Right lobe of liver (tissue), 4 donors: ENCODE results near the gene MACROD2.

Experiments
- CTCF ChIP-seq, 4 donors: fragments of 200-600 bp in 3 of 4; fragments of 450-650 bp in 1 of 4; IDR thresholded peaks; one replicate each; pipeline versions ENCODE4 v1.5.1 to v1.8.0; 2016 to 2022; ENCODE audit warnings: antibody characterized with exemption in 4 of 4, mild to moderate bottlenecking in 2 of 4
- POLR2A ChIP-seq: fragments of 450-650 bp; IDR thresholded peaks from one replicate; pipeline ENCODE4 v1.6.1; 2017; ENCODE audit warnings: antibody characterized with exemption, mild to moderate bottlenecking
- donor health status: DM: no; HTN: no; CAD: no.
- donor health status: DM: no; HTN: no; CAD: no.
- donor health status: DM: no; HTN: yes; CAD: no.

GRCh38 chr20:14191559-14191958 lies 196.2 kb downstream of the MACROD2 start:
- TF ChIP-seq CTCF (IDR thresholded peaks at IDR 0.05) = no peak
- TF ChIP-seq POLR2A = no peak
